GM18507 (cell line): ENCODE results near the gene NPW.

ENCODE experiments used
- DNase-seq: peaks from one replicate; pipeline ENCODE4 v3.0.0; 2011; ENCODE audit warnings: low read depth; ENCODE audit not compliant: insufficient read length; ENCODE audit errors: extremely low spot score
- FAIRE-seq: peaks from 2 replicates; lab custom pipeline; 2011; peaks lifted over from hg19 to GRCh38; lab: Jason Lieb, UNC

The NPW gene

DNA sequence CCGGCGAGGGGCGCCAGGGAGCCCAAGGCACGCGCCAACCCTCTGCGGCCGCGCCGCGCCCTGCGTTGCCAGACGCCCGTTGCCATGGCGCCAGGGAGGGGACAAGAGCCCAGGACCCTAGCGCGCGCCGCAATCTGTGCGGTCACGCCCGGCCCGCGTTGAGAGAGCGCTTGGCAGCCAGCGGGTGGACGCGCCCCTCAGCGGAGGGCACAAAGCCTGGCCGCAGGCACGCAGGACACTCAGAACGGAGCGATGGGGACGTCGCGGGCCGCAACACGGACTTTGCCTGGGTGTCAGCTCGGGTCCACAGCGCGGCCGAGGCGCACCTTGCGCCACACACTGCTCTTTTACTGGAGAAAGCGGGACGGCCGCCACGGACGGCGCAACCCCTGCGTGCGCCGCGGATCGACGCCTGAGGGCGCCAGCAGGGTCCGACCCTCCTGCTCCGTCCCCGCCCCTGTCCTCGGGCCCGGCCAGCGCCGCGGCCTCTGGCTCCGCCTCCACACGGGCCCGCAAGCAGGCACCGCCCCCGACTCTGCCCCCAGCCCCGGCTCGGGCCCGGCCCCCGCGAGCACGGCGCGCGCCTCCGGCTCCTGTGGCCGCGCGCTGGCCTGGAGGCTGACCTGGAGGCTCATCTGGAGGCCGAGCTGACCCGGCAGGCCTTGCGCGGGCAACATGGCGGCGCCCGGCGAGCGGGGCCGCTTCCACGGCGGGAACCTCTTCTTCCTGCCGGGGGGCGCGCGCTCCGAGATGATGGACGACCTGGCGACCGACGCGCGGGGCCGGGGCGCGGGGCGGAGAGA lies 35.8 kb upstream of the NPW start, which contains the start of gene GFER:
Gene GFER (plus strand): TSS at position 650 of the 803 bp plus-strand sequence. CDS start 26 bp downstream, at position 676.
- FAIRE-seq (peak; percentile 92), DNase-seq (peak; percentile 81)

DNA sequence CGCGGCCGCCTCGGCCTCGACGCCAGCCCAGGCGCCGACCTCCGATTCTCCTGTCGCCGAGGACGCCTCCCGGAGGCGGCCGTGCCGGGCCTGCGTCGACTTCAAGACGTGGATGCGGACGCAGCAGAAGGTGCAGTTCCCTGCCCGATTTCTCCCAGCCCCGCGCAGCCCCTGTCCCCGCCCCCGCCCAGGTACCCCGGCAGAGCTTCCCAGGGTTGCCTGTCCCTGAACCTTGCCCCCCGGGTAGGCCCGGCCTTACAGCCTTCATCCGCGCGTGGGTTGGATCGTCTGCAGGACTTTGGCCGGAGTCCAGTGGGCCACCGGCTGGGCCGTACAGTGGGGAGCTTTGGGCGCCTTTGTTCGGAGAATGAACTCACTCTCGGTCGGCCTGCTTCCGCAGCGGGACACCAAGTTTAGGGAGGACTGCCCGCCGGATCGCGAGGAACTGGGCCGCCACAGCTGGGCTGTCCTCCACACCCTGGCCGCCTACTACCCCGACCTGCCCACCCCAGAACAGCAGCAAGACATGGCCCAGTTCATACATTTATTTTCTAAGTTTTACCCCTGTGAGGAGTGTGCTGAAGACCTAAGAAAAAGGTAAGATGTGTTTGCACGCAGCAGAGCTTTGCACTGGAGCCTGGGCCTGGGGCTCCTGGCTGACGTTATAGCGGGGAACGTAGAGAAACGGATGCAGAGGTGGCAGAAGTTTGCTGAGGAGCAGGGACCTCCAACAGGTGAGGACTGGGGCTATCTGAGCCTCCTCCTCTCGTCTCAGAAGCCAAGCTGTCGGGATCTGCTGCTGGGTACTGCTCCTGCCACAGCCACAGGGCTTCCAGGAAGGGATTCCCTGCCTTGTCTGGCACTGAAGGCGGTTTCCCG lies 35.0 kb upstream of the NPW start:
- no peak for DNase-seq
- FAIRE-seq = no peak

DNA sequence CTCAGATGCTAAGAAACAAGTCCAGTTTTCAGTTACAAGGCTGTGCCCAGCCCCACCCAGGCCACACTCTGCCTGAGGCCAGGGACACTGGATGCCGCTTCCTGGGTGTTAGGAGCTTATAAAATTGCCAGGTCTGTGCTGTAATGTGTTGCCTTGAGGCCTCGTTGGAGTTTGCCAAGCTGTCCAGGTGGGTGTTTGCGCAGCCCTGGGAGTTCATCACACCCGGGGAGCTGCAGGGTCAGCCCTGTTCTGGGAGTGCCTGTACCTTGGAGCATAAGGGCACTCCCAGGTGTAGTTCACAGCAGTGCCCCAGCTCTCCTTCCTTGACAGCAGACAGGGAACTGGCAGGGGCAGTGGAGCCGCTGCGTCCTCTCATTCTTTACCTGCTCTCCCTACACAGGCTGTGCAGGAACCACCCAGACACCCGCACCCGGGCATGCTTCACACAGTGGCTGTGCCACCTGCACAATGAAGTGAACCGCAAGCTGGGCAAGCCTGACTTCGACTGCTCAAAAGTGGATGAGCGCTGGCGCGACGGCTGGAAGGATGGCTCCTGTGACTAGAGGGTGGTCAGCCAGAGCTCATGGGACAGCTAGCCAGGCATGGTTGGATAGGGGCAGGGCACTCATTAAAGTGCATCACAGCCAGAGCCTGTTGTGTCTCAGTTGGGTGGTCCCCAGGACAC lies 34.0 kb upstream of the NPW start:
- FAIRE-seq (no peak), DNase-seq (no peak)

DNA sequence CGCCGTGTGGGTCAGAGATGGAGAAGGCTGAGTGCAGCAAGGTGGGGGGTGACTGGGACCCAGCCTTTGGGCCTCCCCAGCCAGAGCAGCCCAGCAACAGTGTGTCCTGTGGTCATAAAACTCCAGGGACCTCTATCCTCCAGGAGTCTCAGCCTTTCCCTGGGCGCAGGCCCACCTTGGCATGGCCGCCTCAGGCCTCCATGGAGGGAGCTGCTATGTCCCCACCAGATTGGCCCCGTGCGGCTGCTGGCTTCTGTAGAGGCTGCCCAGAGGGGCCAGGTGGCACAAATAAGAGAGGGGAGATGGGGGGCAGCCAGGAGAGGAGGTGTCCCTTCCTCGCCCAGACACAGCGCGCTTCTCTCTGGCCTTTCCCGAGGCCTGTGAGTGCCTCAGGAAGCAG lies 32.4 kb upstream of the NPW start:
- FAIRE-seq = no peak

DNA sequence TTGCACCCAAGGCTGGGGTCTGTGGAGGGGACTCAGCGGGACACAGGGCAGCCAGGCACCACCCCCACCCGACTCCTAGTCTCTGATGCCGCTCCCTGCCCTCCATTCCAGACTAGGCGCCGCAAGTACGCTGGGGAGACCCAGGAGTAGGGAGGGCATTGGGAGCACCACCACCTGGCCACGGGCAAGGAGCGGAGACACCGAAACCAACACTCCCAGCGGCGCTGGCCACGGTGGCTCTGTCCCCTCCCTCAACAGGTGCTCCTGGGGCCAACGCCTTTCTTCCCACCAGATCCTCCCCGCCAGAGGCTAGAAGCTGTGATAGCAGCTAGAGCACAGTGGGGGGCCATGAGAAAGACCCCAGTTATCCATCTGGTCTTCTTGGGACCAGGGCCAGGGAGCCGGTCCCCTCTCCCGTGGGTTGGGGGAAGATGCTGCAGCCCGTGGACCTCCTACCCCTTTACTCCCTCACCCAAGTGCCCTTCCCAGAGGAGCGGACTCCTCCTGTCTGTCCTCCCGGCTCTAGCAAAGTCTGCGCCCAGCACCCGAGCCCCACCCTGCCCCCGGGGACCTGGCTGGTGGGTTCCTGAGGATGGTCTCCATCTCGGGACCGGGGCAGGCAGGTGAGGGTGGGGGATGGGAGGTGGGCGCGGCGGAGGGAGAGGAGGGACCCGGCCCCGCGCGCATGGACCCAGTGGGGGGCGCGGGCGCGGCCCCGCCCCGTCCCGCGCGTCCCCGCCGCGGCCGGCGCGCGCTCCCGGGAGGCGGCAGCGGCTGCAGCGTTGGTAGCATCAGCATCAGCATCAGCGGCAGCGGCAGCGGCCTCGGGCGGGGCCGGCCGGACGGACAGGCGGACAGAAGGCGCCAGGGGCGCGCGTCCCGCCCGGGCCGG lies 30.1 kb upstream of the NPW start, which contains the start of gene SYNGR3:
Gene SYNGR3 (plus strand): TSS at position 762 of the 892 bp plus-strand sequence. CDS start 133 bp downstream, outside the sequence.
- no peak for DNase-seq
- no peak for FAIRE-seq

More for the DNA sequence above, 32.4 kb upstream of the NPW start:
- no peak for DNase-seq

DNA sequence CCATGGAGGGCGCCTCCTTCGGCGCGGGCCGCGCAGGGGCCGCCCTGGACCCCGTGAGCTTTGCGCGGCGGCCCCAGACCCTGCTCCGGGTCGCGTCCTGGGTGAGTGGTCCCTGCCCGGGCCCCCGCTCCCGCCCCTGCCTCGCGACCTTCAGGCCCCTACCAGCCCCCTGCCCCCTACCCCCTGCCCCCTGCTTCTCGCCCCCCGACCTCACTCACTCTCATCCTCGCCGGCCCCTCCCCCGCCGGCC lies 29.6 kb upstream of the NPW start:
- DNase-seq (no peak), FAIRE-seq (no peak)

DNA sequence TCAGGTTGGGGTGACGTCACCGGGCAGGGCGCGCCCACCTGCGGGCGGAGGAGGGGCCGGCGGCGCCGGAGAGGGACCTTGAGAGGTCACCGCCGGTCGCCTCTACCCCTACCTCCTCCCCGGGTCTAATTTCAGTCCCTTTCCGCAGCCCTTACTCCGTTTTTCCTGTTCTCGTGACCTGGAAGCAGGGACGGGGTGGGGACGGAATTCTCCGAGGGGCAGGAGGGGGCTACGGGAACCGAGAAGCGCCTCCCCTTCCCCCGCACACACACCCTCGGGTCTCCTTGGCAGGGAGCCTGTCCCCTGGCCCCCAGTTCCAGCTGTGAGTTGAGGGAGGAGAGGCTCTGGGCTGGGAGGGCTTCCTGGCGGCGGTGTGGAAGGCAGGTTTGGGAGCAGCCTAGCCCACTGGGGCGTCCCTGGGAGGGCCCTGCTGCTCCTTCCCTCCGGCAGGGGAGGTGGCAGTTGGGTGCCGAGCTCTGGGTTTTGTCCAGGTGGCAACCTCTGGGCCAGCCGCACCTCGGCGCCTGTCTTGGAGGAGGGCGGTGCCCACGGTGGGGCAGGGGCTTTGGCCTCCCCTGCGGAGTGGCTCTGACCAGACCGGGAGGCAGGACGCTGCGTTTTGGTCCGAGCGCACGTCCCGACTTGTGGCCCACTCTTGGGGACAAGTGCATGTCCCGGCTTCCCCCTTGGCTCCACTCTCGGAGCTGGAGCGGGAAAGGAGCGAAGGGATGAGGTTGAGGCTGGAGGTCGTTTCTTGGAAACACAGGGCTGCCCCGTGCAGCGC lies 29.0 kb upstream of the NPW start:
- DNase-seq (no peak), FAIRE-seq (no peak)

DNA sequence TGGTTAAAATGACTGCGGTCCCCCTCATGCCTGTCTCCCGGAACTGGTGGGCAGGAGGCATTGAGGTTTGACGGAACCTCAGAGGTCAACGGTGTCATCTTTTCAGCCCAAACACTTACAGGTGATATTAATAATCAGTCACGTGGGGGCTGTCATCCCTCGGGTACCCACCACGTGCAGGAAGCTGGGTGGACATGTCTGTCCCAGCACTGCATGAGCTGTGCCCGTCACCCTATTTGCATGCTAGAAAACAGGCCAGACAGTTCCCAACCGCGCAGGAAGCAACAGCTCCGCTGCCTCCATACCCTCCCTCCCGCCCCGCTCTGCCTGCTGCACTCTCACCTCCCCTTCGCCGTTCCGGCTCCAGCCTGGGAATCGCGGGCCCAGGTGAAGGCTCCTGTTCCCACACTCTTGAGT lies 28.4 kb upstream of the NPW start:
- FAIRE-seq (peak; percentile 93), DNase-seq (no peak)

DNA sequence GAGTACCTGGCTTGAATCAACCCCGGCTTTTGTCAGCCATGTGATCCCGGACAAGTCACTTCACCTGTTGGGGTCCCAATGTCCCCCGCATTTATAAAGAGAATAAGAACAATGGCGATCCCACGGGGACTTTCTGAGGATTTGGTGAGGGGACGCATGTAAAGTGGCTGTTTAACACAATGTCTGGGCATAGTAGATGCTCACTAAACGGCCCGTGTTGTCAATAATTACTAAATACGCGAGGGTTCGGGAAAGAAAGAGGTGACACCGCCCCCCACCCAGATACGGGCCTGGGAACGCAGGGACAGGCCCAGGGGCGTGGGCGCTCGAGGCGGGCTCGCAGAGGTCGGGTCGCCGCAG lies 28.0 kb upstream of the NPW start:
- no peak for DNase-seq

DNA sequence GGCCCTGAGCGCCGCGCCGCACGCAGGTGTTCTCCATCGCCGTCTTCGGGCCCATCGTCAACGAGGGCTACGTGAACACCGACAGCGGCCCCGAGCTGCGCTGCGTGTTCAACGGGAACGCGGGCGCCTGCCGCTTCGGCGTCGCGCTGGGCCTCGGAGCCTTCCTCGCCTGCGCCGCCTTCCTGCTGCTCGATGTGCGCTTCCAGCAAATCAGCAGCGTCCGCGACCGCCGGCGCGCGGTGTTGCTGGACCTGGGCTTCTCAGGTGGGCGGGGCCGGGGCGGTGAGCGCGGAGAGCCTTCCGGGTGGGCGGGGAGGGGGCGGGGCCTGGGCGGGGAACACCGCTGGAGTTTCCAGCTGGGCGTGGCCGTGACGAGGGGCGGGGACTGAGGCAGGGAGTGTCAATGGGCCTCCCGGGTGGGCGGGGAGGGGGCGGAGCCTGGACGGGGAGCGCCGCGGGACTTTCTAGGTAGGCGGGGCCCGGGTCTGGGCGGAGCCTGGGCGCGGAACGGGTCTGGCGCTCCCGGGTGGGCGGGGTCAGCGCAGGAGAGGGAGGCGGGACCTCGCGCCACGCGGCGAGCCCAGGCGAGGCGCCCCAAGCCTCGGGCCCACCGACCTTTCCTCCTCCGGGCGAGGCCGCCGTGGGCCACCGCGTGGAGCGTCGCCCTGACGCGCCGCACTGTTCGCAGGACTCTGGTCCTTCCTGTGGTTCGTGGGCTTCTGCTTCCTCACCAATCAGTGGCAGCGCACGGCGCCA lies 27.5 kb upstream of the NPW start:
- FAIRE-seq = peak; percentile 88
- peak; percentile 96 for DNase-seq

More for the DNA sequence above, 28.0 kb upstream of the NPW start:
- FAIRE-seq = no peak

DNA sequence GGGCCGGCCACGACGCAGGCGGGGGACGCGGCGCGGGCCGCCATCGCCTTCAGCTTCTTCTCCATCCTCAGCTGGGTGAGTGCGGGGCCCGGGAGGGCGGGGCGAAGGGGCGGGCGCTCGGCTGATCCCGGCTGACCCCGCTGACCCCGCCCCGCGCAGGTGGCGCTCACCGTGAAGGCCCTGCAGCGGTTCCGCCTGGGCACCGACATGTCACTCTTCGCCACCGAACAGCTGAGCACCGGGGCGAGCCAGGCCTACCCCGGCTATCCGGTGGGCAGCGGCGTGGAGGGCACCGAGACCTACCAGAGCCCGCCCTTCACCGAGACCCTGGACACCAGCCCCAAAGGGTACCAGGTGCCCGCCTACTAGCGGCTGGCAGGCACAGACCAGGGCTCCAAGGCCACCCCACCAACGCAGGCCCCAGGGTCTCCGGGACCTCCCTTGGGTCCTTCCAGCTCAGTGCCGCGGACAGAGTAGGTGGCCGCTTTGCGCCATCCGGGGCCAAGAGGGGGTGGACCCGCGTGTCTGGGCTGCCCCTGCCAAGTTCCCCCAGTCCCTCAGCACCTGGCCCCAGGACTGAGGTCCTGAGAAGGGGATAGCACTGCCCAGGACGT lies 26.8 kb upstream of the NPW start:
- DNase-seq (no peak), FAIRE-seq (no peak)

DNA sequence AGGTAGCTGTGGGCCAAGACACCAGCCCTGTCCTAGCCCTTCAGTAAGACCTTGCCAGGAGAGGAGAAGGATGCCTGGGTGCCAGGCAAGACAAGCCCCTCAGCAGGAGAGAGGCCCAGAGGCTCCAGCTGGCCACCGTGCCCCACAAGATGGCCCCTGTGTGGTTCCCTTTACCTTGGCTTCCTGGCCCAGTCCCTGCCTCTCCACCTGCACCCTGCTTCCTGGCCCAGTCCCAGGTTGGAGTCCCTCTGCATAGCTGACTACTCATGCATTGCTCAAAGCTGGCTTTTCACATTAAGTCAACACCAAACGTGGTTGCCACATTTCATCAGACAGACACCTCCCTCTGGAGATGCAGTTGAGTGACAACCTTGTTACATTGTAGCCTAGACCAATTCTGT lies 25.9 kb upstream of the NPW start:
- FAIRE-seq = no peak

DNA sequence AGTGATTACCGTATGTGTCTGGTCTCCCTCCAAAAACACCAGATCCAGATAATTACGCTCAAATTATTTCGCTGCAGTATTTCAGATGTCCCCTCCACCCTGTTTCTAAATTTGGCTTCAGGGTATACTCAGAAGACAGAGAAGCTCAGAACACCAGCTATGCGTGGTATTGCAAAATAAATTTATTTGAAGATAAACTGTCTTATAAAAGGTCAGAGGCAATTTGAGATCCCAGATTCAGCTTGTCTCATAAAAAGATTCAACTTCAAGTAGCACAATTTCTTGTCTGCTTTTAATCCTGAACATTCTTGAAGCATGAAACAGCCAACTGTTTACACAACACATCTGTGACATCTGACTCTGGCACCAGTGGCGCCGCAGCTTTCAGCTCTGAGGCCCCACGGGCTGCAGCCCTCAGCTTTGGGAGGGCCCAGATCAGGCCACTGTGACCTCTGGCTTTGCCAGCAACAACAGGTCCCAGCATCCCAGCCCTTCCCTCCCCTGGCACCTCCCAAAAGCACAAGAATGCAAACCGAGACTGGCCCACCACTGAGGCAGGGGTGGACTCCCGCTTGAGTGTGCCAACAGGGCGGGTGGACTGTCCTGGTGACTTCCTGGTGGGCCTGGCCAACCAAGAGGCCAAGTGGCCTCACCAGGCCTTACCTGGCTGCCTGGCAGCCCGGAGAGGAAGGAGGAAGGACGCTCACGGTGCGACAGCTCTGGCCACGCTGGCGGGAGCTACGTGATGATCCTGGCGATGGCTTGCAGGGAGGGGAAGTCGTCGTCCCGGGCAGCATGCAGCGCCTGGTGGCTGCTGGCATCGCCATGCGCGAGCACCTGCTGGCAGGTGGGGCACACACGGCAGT lies 21.9 kb upstream of the NPW start:
- FAIRE-seq = peak; percentile 33
- DNase-seq = no peak

More for the DNA sequence above, 25.9 kb upstream of the NPW start:
- no peak for DNase-seq

DNA sequence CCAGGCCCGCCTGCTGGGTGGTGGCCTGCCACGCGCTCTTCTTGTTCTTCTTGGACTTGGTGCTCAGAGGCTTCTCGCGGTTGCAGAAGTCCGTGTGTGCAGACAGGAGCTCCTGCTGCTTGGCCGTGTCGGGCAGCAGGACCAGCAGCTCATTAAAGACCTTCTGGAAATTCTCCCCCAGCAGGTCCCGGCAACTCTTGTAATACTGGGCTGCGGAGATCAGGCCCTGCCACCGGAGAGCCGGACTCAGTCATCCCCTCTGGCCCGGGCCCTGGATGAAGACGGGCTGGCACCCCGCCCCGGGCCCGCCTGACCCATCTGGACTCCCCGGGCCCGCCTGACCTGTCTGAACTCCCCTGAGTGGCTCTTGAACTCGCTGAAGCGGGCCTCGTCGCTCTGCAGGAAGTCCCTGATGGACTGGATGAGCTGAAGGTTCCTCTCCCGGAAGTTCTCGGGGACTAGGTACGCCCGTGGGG lies 21.2 kb upstream of the NPW start:
- FAIRE-seq = no peak
- no peak for DNase-seq

DNA sequence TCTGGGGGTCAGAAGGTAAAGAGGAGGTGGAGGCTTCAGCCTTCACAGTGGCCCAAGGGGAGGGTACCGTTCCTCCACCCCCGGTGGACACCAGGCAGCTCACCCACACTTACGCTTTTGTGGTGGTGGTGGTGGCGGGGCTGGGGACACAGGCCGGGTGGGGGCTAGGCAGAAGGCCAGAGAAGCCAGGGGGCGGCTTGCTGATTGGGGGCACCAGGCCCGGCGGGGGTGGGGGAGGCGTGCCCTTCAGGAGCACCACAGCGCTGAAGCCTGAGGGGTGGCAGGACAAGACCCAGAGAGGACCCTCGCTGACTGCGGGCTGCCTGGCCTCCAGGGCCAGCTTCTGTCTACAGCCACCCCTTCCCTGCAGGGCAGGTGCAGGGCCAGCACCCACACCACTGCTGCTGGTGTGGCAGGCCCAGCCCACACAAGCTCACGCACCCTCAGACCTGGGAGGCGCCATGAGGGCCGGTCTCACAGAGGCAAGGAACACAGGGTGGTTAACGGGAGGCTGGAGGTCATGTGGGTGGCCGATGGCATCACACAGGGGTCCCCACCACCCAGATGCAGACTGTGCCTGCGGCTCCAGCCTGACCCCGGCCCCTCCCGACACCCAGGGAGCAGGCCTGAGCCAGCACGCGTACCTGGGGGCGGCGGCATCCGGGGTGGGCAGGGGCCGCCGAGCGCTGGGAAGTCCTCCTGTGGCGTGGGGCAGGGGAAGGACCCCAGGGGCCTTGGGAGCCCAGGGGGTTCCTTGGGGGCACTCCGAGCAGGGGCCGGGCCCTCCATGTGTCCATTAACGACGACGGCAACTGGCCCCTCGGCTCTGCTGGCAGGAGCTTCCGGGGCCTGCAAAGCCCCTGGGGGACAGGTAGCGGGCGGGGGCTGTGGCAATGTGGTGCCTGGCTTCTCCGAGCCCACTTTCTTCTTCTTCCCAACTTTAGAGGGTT lies 20.5 kb upstream of the NPW start:
- DNase-seq (no peak), FAIRE-seq (no peak)
